ENCODE measurements around the gene SP140.
"Not testable (repeated sequence)": the region's sequence is repeated elsewhere in the genome, so short reads cannot be mapped to it uniquely, and the experiment has no call there.

Gene SP140

DNA sequence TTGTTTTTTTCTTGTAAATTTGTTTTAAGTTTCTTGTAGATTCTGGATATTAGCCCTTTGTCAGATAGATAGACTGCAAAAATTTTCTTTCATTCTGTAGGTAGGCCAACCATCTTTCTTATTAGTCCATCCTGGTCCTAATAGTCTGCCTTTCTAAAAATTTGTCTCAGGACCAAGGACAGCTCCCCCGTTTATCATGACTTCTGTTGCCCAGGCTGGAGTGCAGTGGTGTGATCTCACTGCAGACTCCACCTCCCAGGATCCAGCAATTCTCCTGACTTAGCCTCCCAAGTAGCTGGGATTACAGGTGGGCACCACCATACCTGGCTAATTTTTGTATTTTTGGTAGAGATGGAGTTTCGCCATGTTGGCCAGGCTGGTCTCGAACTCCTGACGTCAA is 63.8 kb downstream of the SP140 start:
- peak; percentile 40 for DNase-seq (ENCODE audit: low read depth)

DNA sequence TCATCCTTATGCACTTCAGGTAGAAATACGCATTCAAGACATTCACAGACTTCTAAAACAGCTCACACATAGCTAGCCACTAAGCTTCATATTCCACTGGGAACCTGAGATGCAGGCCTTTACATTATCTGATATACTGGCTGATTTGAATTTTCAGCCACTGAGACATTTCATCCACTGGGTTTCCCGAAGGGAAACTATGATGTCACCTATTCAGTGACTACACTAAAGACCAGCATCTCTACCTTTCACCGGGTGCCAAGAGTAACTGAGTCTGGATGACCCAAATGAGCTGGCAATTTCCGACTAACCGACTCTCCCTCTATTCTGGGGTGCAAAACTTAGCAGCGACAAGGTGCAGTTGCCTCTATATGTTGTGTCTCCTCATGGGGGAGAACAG is 69.7 kb downstream of the SP140 start:
- DNase-seq (ENCODE audit: low read depth): no peak

- no peak for DNase-seq (ENCODE audit: low read depth)
These were observed 71.4 kb downstream of the SP140 start for GRCh38 chr2:230296917-230297316.

GRCh38 chr2:230299618-230300017 is 74.1 kb downstream of the SP140 start:
- DNase-seq (ENCODE audit: low read depth): no peak

DNA sequence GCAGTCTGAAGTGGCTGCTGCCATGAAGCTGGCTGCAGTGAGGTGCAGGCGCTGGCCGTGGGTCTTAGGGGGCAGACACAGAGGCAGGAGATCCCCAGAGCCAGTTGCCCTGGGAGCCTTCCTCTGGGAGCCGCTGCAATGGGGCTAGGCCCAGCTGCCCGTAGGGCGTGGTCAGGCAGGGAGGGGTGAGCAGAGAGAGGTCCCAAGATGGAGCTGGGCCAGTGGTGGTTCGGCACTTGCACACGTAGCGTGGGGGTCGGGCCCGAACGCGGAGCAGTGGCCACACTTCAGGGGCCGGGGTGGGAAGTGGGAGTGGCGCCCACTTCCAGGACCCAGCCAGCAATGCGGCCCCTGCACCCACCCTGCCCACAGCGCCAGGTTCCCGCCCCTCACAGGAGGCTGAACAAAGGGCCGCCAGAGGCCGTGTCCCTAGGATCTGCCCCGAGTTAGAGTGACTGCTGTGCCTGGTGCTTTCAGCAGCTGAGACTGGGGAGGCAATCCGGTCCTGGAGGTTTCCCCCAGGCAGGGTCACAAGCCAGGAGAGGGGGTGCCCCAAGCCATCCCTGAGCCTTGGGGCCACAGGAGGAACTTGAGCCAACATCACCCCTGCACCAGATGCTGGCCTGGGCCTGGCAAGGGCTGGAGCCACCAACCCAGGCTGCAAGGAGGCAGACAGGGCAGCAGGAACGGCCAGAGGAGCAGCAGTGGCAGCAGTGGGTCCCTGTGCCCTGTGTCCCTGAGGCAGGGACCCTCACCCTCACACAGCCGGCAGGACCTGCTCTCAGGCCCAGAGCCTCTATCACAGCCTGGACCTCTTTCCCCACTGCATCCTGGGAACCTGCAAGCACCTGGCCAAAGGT is 80.1 kb downstream of the SP140 start:
- no peak for DNase-seq (ENCODE audit: low read depth)

GRCh38 chr2:230306474-230306873 is 80.9 kb downstream of the SP140 start:
- no peak for DNase-seq (ENCODE audit: low read depth)

DNA sequence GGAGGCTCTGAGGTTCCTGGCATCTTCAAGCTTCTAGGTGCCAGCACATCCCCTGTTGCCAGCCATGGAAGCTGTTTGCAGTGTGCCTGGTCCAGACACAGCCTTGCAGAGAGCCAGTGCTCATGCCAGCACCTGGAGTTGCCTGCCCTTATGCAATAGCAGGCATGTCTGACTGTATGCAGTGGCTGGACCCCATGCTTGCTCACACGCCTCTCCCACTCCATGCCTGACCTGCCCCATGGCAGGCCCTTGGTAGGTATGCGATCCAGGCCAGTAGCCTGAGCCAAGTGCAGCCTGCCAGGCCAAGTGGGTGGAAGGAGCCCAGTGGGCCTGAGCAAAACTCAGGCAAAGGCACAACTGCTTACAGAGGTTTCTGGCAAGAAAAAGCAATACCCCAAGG is 81.9 kb downstream of the SP140 start:
- no peak for DNase-seq (ENCODE audit: low read depth)

DNA sequence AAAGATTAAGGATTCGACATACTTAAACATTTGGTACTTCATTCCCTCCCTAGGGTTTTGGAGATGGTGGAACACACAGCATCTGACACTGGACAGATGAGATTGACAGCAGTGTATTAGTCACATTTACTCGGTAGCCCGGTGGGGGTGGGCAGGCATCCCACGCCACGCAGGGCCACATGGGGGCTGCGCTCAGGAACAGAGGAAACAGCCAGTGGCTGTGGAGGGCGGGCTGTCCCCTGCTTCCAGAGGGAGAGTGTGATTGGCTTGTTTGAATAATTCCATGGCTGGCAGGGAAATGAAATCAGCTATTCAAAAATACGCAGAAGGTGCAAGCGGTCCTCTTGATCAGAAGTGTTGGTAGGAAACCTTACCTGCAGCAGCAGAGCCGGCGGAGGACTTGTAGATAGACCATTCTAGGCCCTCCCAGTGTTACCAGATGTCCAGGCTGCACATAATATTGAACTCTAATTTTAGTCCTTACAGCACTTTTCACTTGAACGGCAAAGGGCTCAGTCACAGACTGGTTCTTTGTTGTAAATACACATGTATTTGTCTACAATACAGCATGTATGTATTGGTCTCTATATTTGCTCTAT is 83.0 kb downstream of the SP140 start:
- no peak for DNase-seq (ENCODE audit: low read depth)

GRCh38 chr2:230310792-230311191 is 85.3 kb downstream of the SP140 start:
- not testable (repeated sequence) for DNase-seq (ENCODE audit: low read depth)

GRCh38 chr2:230311634-230312033 is 86.1 kb downstream of the SP140 start:
- DNase-seq (ENCODE audit: low read depth): not testable (repeated sequence)

GRCh38 chr2:230312638-230313037 is 87.1 kb downstream of the SP140 start:
- peak; percentile 7 for DNase-seq (ENCODE audit: low read depth)

- DNase-seq (ENCODE audit: low read depth): no peak
These were observed 91.8 kb downstream of the SP140 start for GRCh38 chr2:230317366-230317765.

DNA sequence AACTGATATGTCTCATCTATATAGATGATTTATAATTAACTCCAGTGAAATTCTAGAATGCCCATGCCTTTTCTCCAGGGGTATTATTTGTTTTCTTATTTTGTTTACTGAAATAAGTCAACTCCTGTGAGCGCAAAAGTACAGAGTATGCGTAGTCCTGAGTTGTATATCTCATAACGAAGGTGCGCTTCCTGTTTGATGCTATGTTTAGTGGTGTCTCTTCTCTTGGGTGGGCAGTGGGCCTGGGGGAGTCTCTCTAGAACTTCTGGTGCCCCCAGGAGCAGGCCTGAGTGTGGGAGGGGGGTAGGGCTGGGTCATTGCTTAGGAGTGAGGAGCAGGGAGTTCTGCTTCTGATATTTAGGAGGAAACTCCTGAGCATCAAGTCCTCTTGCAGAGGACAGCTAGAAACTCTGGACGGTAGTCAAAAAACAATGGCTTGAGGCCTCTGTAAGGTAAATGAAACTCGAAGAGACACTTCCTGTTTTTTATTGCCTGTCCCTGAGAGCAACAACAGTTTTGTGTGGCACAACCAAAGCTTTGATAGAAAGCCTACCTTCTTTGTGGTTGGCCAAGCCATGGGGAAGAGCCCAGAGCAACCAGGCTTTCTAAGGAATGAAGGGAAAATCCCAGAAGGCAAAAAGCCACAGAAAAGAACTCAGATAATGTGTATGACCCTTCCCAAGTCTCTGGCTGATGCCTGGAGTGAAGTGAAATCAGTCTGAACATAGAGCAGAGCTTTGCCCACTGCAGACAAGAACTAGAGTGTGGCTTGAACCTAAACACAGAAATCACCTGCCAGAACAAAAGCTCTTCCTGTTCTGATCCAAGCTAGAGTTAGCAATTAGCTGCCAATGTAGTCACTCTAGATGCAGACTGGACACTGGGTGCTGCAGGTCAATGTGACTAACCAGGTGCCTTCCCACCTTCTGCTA is 92.9 kb downstream of the SP140 start:
- DNase-seq (ENCODE audit: low read depth): no peak

GRCh38 chr2:230319211-230319862 is 93.8 kb downstream of the SP140 start:
- DNase-seq (ENCODE audit: low read depth): no peak

GRCh38 chr2:230321031-230321430 is 95.5 kb downstream of the SP140 start:
- DNase-seq (ENCODE audit: low read depth): no peak

DNA sequence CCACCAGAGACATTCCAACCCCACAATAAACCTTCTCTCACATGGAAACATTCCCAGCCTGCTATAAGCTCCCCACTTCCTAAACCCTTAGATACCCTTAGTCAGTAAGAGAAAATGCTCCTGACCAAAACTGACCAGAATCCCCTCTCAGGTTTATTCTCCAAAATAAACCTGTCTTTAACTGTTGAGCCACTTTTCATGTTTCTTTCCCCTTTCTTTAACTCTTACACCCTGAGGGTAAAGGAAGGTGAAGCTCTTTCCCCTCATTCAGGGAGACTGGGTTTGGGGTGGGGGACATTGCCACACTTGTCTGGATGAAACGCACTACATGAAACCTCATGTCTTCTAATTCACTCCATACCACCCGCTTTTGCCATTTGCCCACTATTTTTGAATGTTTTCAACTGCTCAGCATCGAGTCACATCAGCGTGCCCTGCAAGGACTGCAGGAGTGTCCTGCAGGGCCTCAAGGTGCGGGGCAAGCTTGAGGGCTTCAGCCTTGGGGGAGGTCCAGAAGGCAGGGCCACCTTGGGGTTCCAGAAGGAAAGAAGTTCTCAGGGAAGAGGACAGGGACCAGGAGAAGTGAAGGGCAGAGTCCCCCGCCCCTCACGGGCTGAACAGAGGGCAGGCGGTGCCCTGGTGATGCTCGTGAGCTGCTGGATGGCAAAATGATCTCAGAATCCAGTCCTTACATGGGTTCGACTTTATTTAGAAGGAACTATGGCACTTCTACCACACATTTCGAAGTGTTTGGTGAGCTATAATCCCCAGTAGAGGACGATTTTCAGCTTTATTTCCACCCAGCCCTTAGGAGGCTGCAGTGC is 97.2 kb downstream of the SP140 start:
- DNase-seq (ENCODE audit: low read depth): no peak

GRCh38 chr2:230323385-230324106 is 98.0 kb downstream of the SP140 start:
- DNase-seq (ENCODE audit: low read depth): no peak

DNA sequence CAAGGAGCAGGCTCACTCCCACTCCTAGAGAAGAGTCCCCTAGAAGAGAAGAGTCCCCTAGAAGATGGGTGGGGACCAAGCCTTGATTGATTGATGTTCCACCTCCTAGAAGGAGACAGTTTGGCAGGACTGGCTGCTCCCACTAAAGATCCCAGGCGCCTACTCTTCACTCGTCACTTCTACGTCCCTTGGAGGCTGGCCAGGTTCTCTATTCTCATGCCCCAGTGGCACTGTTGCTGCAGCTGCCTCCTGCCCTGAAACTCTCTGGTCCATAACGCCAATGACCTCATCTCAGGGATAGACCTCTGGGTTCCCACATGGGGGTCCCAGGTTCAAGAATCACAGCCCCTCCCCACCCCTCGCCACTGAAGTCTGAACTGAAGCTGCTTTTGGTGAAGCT is 99.0 kb downstream of the SP140 start:
- no peak for DNase-seq (ENCODE audit: low read depth)

DNA sequence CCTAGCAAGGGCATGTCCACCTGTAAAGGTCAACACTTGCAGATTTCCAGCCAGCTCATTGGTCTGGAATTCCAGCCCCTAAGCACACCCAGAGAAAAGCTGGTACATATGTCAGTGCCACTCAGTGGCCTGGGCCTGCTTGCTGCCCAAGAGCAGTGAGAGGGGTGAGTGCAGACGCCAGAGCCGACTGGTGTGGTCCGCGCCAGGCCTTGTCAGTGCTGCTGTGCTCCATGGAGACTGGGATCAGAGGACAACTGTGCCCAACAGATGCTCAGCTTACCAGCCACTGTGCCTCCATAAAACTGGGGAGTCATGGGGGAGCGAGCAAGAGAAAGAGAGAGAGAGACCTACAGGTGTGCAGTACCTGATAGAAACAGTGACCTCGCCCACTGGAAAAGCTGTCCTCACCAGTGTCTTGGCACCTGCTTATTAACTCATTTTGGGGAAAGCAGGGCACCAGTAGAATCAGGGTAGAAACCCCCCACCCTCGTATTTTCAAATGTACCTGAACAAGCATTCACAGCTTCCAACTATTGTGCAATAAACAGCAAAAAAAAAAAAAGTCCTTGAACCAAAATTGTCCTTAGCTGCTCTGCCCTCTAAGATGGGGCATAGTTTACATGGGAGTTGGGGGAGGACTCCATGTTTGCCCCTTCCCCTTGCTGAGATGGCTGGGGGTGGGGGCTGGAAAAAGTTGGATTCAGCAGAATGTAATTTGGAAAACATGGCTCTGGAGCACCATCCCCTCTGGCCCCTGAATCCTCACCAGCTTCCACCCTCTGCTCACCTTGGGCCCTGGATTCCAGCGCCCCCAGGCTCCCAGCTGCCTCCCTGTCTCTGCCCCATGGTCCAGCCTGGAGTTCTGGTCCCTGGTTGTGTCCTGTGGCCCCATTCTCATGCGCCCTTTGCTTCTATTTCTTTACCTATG is 100.0 kb downstream of the SP140 start:
- DNase-seq (ENCODE audit: low read depth): no peak
